PC-9 (cell line): ENCODE data around the gene WFDC5.

Source experiments
- CTCF ChIP-seq: fragments of 200-600 bp; sonication (generic); conservative IDR thresholded peaks from 2 replicates; pipeline ENCODE4 v1.6.1; 2017; ENCODE audit warnings: mixed run types, antibody characterized with exemption, mild to moderate bottlenecking, moderate library complexity
- EZH2 ChIP-seq: fragments of 200-600 bp; sonication (generic); IDR thresholded peaks from 2 replicates; pipeline ENCODE4 v1.8.0; 2017; ENCODE audit warnings: antibody characterized with exemption, low read depth

DNA sequence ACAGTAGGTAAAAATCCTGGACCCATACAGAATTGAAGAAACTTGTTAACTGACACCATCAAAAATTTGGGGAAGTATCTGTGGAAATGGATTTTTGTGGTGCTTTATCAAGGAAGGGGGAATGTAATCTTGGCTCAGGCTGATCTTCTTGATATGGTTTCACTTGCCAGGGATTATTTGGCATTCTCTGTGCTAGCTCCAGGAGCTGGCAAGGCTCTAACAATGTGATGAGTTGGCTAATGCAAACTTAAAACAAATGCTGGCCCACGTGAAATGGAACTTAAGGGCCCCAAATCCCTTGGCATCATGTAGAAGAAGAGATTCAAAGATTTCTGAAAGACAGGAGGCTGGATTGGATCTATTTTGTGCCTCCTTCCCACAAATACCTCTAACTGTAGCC is 27.2 kb downstream of the WFDC5 start:
- TF ChIP-seq EZH2: no peak
- no peak for TF ChIP-seq CTCF
